ENCODE results near the gene PLCL1. TPM values are rescaled to one million over a fixed set of nuclear protein-coding genes. Genes with fewer than 3 reads are reported as not detected.

PLCL1 gene
- total RNA-seq, 3 donors from 2014 or later: 1.6 to 10.6 (median 2.0) TPM

DNA sequence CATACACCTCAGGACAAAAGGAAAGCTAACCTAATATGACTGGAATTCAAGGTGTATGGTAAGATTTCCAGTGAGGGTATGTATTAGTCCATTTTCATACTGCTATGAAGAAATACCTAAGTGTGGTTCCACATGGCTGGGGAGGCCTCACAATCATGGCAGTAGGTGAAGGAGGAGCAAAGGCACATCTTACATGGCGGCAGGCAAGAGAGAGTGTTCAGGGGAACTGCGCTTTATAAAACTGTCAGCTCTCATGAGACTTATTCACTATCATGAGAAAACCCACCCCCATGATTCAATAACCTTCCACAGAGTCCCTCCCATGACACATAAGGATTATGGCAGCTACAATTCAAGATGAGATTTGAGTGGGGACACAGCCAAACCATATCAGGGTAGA is 186.0 kb downstream of the PLCL1 start:
- Histone ChIP-seq H3K4me1 (ENCODE audit: low read depth) (no peaks in the 10 kb centered on the region), H3K9me3 (no peaks in the 10 kb centered on the region), H3K4me3 (no peak overlapping the region), H3K36me3 (ENCODE audit: low read depth) (no peaks in the 10 kb centered on the region)
- ATAC-seq (no peak), DNase-seq (no peak)
- TF ChIP-seq, protein P1, sequence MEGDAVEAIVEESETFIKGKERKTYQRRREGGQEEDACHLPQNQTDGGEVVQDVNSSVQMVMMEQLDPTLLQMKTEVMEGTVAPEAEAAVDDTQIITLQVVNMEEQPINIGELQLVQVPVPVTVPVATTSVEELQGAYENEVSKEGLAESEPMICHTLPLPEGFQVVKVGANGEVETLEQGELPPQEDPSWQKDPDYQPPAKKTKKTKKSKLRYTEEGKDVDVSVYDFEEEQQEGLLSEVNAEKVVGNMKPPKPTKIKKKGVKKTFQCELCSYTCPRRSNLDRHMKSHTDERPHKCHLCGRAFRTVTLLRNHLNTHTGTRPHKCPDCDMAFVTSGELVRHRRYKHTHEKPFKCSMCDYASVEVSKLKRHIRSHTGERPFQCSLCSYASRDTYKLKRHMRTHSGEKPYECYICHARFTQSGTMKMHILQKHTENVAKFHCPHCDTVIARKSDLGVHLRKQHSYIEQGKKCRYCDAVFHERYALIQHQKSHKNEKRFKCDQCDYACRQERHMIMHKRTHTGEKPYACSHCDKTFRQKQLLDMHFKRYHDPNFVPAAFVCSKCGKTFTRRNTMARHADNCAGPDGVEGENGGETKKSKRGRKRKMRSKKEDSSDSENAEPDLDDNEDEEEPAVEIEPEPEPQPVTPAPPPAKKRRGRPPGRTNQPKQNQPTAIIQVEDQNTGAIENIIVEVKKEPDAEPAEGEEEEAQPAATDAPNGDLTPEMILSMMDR (IDR thresholded peaks at IDR 0.05): no peak
- intact Hi-C loops (cut with DNase I, micrococcal nuclease): no loop called here

DNA sequence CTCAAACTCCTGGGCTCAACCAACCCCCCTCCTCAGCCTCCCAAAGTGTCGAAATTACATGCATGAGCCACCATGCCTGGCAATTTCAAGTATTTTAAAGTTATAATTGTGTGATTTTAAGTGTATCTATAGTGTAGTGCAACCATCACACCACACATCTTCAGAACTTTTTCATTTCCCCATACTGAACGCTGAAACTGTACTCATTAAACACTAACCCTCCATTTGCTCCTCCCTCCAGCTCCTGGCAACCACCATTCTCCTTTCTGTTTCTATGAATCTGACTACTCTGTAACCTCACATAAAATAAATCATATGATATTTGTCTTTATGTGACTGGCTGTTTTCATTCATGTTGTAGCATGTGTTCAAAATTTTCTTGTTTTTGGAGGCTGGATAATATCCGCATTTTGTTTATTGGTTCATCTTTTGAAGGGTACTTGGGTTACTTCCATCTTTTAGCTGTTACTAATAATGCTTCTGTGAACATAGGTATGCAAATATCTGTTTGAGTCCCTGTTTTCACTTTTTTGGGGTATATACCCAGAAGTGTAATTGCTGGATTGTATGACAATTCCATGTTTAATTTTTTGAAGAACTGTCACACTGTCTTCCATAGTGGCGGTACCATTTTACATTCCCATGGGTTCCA is 188.2 kb downstream of the PLCL1 start:
- DNase-seq (no peak), ATAC-seq (no peak)
- H3K4me3 ChIP-seq: no peak overlapping the region
- TF ChIP-seq, protein P1 (IDR thresholded peaks at IDR 0.05): no peak
- H3K4me1 ChIP-seq (ENCODE audit: low read depth): no peaks in the 10 kb centered on the region
- no peaks in the 10 kb centered on the region for H3K9me3 ChIP-seq
- H3K36me3 ChIP-seq (ENCODE audit: low read depth): no peaks in the 10 kb centered on the region
- intact Hi-C loops (cut with DNase I, micrococcal nuclease): no loop called here

DNA sequence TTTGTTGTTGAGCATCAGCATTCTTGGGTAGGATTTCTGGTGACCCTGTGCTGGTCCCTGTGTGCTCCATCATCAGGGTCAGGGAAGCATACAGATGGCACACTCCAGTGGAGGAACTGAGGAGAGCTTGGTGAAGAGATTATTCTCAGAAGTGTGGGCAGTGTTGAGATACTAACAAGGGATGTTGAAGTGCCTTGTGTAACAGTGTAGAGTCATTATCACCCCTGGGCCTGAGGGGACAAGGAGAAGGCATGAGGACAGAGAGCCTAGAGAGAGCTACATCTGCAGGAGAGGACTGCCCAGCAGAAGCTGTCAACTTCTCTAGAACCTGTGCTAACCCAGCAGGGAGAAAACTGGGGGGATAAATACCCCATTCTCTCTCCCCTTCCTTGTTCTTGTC is 189.0 kb downstream of the PLCL1 start:
- intact Hi-C loops (cut with DNase I, micrococcal nuclease): no loop called here
- no peaks in the 10 kb centered on the region for H3K36me3 ChIP-seq (ENCODE audit: low read depth)
- no peaks in the 10 kb centered on the region for H3K9me3 ChIP-seq
- TF ChIP-seq, protein P1 (IDR thresholded peaks at IDR 0.05): no peak
- ATAC-seq: no peak
- no peak overlapping the region for H3K4me3 ChIP-seq
- no peaks in the 10 kb centered on the region for H3K4me1 ChIP-seq (ENCODE audit: low read depth)
- no peak for DNase-seq

DNA sequence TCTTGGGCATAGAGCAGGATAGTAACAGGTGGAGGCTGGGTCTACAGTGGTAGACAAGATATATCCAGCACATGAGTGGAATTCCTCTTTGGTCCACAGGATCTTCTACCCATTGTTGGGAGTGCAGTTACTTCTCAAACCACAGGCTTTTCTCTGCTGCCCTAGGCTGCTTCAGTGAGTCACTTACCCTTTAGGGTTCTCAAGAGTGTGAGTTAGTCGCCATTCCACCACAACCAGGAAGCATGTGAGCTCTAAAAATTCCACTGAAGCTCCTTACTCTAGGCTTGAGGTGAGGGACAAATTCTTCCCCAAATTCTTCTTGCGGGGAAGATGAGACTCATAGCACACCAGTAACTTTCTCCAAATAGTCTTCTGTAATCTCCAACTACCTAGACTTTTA is 189.4 kb downstream of the PLCL1 start:
- TF ChIP-seq, protein P1 (IDR thresholded peaks at IDR 0.05): no peak
- H3K4me1 ChIP-seq (ENCODE audit: low read depth): no peaks in the 10 kb centered on the region
- H3K36me3 ChIP-seq (ENCODE audit: low read depth): no peaks in the 10 kb centered on the region
- intact Hi-C loops (cut with DNase I, micrococcal nuclease): no loop called here
- ATAC-seq (no peak), DNase-seq (no peak)
- no peaks in the 10 kb centered on the region for H3K9me3 ChIP-seq
- H3K4me3 ChIP-seq: no peak overlapping the region

DNA sequence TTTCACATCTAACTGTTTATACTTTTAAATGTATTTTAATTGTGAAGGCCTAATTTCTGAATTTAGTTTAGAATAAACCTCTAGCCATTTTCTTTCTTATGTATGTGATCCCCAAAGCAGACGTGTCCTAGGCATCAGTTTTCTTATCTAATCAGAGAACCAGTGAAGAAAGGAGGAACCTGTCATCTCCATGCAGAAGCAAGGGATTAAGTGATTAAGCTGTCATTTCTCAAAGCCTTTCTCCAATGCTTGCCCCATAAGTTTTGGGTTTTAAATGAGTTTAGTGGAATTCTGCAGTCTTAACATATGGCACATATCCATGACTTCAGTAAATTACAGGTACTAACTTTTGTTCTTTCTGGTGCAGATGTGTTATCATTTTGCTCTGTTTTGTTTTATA is 190.4 kb downstream of the PLCL1 start:
- no peak overlapping the region for H3K4me3 ChIP-seq
- TF ChIP-seq, protein P1 (IDR thresholded peaks at IDR 0.05): no peak
- H3K36me3 ChIP-seq (ENCODE audit: low read depth): no peaks in the 10 kb centered on the region
- intact Hi-C loops (cut with DNase I, micrococcal nuclease): no loop called here
- no peaks in the 10 kb centered on the region for H3K9me3 ChIP-seq
- ATAC-seq (no peak), DNase-seq (no peak)
- H3K4me1 ChIP-seq (ENCODE audit: low read depth): no peaks in the 10 kb centered on the region

DNA sequence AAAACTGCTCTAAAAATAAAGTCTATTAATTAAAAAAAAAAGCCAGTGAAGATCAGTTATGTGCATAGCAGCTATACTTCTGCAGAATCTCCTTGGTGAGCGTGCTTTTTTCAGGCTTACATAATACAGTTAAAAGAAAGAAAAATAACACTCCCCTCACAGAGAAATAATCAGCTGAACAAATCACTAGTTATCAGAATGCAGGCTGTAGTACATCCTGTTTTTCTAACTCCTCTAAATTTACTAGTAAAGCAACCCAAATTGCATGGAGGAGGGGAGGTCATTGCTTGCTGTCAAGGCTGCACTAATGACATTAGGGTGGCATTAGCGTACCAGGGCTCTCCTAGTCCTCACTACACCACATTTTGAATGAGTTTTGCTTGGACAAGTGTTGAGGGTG is 192.2 kb downstream of the PLCL1 start:
- Histone ChIP-seq H3K4me3 (no peak overlapping the region), H3K4me1 (ENCODE audit: low read depth) (no peaks in the 10 kb centered on the region), H3K9me3 (no peaks in the 10 kb centered on the region), H3K36me3 (ENCODE audit: low read depth) (no peaks in the 10 kb centered on the region)
- intact Hi-C loops (cut with DNase I, micrococcal nuclease): no loop called here
- no peak for ATAC-seq
- DNase-seq: no peak
- TF ChIP-seq, protein P1 (IDR thresholded peaks at IDR 0.05): no peak

Measured in mucosa of descending colon (tissue), 3 donors.